H1 (cell line): Measurements from ENCODE around the gene THOC6. TPM values are rescaled to one million over a fixed set of nuclear protein-coding genes. Genes with fewer than 3 reads are reported as not detected.

ENCODE experiments used
- EZH2 ChIP-seq: fragments of 200-600 bp; sonication (generic); IDR thresholded peaks from 2 replicates; pipeline ENCODE4 v1.7.1; 2012; ENCODE audit warnings: low read depth, mild to moderate bottlenecking, moderate library complexity, low read length, inconsistent platforms; ENCODE audit not compliant: severe bottlenecking
- PHF8 ChIP-seq: fragments of 200-600 bp; sonication (generic); conservative IDR thresholded peaks from 2 replicates; pipeline ENCODE4 v1.7.1; 2012; ENCODE audit warnings: low read depth, mild to moderate bottlenecking, inconsistent platforms, low read length, moderate library complexity
- POLR2AphosphoS5 ChIP-seq: IDR thresholded peaks from 2 replicates; pipeline ENCODE4 v1.6.1; 2011; ENCODE audit warnings: low read depth, low read length
- TAF1 ChIP-seq: IDR thresholded peaks from 2 replicates; pipeline ENCODE4 v1.6.1; 2011; ENCODE audit warnings: mild to moderate bottlenecking, low read depth, low read length
- TBP ChIP-seq: IDR thresholded peaks from 2 replicates; pipeline ENCODE4 v1.6.1; 2011; ENCODE audit warnings: low read depth, low read length, improper control_type of control experiment
- ZNF274 ChIP-seq: IDR thresholded peaks from 2 replicates; pipeline ENCODE4 v1.7.0; 2012; ENCODE audit warnings: low read length, borderline replicate concordance; ENCODE audit errors: extremely low read depth
- polyA plus RNA-seq, 7 experiments: library from polyadenylated mRNA; depleted of rRNA in 3 of 7; stranded (reverse) in 5 of 7; unstranded in 2 of 7; fragments of >200 nt in 5 of 7; fragments of 200-250 nt in 2 of 7; gene quantifications; 1 replicate in 5 of 7; 2 replicates in 1 of 7; 4 replicates in 1 of 7; pipeline versions ENCODE4 v1.2.1 to v1.2.3, GENCODE V29; 2011 to 2013; ENCODE audit warnings: missing spikeins in 2 of 7, mixed read lengths in 2 of 7
- total RNA-seq: library from RNA; stranded (reverse); fragmentation: NEBNext Ultra II Directional; extraction: Animal tissue kit (Norgen Biotek cat#: 25700); gene quantifications from 2 replicates; pipeline ENCODE4 v1.2.1, GENCODE V29; 2021
- TF ChIP-seq, protein P1 (sequence below): fragments of 300-600 bp; sonication (generic); IDR thresholded peaks from 2 replicates; pipeline ENCODE4 v1.7.1; 2012; ENCODE audit warnings: low read length, moderate library complexity, mild to moderate bottlenecking, inconsistent platforms; ENCODE audit not compliant: insufficient replicate concordance

THOC6 gene
- total and polyA plus RNA-seq, 2 of the 8 experiments (the other 6 are each of a cell fraction or from before 2014, with no cell fraction given), result 78.5 to 111 TPM

DNA sequence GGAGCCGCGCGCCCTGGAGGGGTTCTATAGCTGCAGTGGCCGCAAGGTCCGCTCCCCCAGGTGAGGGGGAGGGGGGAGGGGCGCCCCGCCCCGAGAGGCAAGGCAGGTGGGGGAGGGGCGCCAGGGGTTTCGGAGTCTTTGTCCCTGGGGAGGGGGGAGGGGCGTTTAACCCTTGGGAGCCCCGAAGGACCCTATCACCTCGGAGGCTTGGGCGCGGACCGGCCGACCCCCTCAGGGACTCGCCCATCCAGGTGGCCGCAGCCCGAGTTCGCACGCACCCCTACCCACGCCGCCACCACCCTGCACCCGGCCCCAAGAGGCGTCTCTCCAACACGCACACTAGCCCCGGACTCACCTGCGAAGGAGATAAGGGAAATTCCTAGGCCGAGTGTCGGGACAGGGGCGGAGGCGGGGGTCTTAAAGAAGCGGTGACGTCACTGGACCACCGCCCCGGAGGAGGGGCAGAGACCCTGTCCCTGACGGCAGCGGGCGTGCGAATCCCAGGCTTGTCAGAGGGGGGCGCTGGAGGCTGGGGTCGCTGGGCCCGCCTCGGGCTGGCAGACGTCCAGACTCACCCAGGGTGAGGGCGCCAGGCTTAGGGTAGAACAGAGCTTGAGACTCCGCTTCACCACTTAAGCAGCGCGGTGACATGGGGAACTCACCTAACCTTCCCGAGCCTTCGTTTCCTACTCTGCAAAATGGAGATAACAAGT is 5.9 kb upstream of the THOC6 start, which contains the start of gene CLDN6 (continued):
- TF ChIP-seq TBP (peak; percentile 97), ZNF274 (no peak), TAF1 (peak; percentile 97), POLR2AphosphoS5 (peak; percentile 98), PHF8 (peak; percentile 97), EZH2 (no peak)
- TF ChIP-seq, protein P1, sequence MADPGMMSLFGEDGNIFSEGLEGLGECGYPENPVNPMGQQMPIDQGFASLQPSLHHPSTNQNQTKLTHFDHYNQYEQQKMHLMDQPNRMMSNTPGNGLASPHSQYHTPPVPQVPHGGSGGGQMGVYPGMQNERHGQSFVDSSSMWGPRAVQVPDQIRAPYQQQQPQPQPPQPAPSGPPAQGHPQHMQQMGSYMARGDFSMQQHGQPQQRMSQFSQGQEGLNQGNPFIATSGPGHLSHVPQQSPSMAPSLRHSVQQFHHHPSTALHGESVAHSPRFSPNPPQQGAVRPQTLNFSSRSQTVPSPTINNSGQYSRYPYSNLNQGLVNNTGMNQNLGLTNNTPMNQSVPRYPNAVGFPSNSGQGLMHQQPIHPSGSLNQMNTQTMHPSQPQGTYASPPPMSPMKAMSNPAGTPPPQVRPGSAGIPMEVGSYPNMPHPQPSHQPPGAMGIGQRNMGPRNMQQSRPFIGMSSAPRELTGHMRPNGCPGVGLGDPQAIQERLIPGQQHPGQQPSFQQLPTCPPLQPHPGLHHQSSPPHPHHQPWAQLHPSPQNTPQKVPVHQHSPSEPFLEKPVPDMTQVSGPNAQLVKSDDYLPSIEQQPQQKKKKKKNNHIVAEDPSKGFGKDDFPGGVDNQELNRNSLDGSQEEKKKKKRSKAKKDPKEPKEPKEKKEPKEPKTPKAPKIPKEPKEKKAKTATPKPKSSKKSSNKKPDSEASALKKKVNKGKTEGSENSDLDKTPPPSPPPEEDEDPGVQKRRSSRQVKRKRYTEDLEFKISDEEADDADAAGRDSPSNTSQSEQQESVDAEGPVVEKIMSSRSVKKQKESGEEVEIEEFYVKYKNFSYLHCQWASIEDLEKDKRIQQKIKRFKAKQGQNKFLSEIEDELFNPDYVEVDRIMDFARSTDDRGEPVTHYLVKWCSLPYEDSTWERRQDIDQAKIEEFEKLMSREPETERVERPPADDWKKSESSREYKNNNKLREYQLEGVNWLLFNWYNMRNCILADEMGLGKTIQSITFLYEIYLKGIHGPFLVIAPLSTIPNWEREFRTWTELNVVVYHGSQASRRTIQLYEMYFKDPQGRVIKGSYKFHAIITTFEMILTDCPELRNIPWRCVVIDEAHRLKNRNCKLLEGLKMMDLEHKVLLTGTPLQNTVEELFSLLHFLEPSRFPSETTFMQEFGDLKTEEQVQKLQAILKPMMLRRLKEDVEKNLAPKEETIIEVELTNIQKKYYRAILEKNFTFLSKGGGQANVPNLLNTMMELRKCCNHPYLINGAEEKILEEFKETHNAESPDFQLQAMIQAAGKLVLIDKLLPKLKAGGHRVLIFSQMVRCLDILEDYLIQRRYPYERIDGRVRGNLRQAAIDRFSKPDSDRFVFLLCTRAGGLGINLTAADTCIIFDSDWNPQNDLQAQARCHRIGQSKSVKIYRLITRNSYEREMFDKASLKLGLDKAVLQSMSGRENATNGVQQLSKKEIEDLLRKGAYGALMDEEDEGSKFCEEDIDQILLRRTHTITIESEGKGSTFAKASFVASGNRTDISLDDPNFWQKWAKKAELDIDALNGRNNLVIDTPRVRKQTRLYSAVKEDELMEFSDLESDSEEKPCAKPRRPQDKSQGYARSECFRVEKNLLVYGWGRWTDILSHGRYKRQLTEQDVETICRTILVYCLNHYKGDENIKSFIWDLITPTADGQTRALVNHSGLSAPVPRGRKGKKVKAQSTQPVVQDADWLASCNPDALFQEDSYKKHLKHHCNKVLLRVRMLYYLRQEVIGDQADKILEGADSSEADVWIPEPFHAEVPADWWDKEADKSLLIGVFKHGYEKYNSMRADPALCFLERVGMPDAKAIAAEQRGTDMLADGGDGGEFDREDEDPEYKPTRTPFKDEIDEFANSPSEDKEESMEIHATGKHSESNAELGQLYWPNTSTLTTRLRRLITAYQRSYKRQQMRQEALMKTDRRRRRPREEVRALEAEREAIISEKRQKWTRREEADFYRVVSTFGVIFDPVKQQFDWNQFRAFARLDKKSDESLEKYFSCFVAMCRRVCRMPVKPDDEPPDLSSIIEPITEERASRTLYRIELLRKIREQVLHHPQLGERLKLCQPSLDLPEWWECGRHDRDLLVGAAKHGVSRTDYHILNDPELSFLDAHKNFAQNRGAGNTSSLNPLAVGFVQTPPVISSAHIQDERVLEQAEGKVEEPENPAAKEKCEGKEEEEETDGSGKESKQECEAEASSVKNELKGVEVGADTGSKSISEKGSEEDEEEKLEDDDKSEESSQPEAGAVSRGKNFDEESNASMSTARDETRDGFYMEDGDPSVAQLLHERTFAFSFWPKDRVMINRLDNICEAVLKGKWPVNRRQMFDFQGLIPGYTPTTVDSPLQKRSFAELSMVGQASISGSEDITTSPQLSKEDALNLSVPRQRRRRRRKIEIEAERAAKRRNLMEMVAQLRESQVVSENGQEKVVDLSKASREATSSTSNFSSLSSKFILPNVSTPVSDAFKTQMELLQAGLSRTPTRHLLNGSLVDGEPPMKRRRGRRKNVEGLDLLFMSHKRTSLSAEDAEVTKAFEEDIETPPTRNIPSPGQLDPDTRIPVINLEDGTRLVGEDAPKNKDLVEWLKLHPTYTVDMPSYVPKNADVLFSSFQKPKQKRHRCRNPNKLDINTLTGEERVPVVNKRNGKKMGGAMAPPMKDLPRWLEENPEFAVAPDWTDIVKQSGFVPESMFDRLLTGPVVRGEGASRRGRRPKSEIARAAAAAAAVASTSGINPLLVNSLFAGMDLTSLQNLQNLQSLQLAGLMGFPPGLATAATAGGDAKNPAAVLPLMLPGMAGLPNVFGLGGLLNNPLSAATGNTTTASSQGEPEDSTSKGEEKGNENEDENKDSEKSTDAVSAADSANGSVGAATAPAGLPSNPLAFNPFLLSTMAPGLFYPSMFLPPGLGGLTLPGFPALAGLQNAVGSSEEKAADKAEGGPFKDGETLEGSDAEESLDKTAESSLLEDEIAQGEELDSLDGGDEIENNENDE, result no peak
